Measurements from ENCODE around the gene SMPD1. TPM values are rescaled to one million over a fixed set of nuclear protein-coding genes. Genes with fewer than 3 reads are reported as not detected.

Gene SMPD1
- total RNA-seq (2014; rRNA removed; shearing (Covaris generic); ENCODE audit: low replicate concordance), result 13.0 and 14.9 TPM in 2 replicates

DNA sequence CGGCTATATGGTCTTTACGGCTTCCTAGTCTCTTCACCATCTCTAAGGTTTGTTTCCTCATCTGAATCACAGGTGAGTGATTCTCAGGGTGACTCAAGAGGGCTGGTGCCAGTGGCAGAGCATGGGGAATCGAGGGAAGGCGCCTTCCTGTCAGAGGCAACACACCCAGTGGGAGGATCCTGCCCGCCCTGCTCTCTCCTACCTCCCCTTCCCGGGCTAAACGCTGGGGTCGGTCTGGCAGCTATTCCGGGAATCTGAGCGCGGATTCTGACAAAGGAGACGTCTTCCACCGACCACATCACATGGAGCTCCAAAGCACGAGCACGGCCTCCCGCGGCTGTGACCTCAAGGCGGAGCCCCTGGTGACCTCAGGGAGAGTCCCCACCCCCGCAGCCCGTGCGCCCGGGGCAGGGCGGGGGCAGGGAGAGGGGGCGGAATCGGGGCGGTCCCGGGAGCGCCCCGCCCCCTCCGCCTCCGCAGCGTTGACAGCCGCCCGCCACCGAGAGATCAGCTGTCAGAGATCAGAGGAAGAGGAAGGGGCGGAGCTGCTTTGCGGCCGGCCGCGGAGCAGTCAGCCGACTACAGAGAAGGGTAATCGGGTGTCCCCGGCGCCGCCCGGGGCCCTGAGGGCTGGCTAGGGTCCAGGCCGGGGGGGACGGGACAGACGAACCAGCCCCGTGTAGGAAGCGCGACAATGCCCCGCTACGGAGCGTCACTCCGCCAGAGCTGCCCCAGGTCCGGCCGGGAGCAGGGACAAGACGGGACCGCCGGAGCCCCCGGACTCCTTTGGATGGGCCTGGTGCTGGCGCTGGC lies at the start of gene SMPD1:
Gene SMPD1, plus strand, starts transcription at position 570 of the 813 bp plus-strand sequence. Its CDS starts 125 bp downstream, at position 695.
- peak; percentile 97 for DNase-seq (ENCODE audit: low read depth)
- in situ Hi-C loops (cut with HindIII; ENCODE audit: low pct_unique_long_range_greater_than_20kb, low sequenced_read_pairs), result no loop called here

DNA sequence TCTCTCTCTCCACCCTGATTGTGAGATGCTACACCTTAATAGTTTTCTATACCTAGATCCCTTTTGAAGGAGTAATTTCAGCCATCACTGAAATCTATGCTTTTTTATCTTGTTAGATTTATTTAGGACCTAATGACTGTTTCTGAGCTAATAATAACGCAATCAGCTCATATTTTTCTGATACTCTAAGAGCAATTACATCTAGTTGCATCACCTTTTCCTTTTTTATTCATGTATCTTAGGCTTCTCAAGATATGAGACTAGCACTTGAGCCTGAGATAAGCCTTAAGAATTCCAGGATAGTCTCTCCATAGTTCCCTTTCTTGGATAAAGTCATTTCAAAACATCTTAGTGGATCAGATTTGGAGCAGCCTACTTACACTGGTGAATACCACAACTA lies 44.9 kb upstream of the SMPD1 start:
- no peak for DNase-seq (ENCODE audit: low read depth)
- in situ Hi-C loops (cut with HindIII; ENCODE audit: low pct_unique_long_range_greater_than_20kb, low sequenced_read_pairs), result no loop called here

DNA sequence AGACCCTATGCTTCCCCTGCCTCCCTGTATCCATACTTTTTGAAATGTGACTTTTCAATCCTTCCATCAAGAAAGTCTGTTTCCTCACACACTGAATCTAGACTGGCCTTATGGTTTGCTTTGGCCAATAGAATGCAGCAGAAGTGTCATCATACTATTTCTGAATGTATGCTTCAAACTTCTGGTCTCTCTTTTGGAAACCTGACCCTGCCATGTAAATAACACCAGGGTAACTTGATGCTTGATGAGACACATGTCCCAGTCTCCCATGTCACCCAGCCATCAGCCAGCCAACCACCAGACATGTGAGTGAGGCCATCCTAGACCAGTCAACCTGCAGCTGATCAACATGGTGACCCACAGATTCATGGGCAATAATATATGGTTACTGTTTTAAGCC lies 40.2 kb upstream of the SMPD1 start:
- in situ Hi-C loops (cut with HindIII; ENCODE audit: low pct_unique_long_range_greater_than_20kb, low sequenced_read_pairs), result no loop called here
- DNase-seq (ENCODE audit: low read depth), result no peak

DNA sequence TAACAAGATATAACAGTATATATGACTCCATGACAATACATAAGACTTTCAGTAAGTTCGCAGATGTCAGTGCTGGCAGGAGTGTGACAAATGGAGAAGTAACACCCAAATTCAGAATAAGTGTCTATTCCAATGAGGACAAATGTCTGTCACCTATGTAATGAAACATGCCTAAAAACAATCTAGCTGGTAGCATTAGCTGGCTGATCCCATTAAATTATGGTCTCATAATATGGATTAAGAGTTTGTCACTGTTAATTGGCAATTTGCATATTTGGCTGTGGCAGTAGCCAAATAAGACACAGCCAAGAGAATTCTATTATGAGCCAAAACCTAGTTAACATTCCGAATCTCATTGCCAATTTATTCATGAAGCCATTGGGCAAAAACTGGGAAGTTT lies 39.8 kb upstream of the SMPD1 start:
- in situ Hi-C loops (cut with HindIII; ENCODE audit: low pct_unique_long_range_greater_than_20kb, low sequenced_read_pairs), result no loop called here
- no peak for DNase-seq (ENCODE audit: low read depth)

DNA sequence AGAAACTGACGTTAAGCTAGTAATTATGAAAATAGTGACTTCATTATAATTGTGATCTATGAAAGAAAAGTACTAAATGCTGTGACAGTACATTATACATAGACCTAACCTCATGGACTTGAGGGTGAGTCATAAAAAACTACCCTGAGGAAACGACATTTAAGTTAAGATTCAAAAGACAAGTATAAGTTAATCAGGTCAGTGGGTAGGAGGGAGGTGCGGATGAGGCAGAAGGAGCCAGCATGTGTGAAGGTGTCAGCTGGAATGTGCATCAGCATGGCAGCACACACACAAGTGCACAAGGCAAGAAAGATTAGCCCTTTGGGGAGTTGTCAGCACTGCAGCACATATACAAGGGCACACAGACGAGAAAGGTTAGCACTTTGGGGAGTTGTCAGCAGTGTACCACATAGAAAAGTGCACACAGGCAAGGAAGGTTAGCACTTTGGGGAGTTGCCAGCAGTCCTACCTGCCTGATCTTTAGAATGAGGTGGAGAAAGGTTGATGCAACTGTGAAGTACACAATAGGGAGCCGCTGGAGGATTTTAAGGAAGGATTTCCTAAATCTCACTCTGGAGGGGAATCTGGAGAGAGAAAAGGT lies 38.4 kb upstream of the SMPD1 start:
- in situ Hi-C loops (cut with HindIII; ENCODE audit: low pct_unique_long_range_greater_than_20kb, low sequenced_read_pairs), result no loop called here
- no peak for DNase-seq (ENCODE audit: low read depth)

DNA sequence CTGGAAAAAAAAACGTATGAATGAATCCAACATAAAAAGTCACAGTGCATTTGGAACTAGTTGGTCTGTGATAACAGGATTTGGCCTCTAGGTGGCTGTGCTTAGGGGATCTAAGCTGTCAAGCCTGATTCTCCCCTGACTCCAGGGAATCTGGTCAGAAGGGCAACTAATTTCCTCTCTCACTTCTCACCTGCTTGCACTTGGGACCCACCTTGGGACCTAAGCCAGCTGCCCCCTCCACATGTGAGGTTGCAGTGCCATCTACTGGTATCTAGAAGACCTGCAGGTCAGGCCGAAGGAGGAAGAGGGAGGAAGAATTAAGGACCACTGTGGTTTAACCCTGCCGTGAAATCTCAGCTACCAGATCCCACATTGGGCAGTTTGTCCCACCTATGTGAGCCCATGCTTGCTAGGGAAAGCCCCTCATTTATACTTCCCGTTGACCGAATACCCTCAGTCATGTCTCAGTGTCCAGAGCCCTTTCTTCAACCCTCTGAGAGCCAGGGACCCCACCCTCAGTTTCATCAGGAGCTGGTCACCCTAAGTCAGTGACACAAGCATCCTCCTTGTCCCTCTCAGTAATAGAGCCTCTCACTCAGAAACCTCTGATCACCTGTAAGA lies 36.8 kb upstream of the SMPD1 start:
- in situ Hi-C loops (cut with HindIII; ENCODE audit: low pct_unique_long_range_greater_than_20kb, low sequenced_read_pairs), result no loop called here
- DNase-seq (ENCODE audit: low read depth), result peak; percentile 73

DNA sequence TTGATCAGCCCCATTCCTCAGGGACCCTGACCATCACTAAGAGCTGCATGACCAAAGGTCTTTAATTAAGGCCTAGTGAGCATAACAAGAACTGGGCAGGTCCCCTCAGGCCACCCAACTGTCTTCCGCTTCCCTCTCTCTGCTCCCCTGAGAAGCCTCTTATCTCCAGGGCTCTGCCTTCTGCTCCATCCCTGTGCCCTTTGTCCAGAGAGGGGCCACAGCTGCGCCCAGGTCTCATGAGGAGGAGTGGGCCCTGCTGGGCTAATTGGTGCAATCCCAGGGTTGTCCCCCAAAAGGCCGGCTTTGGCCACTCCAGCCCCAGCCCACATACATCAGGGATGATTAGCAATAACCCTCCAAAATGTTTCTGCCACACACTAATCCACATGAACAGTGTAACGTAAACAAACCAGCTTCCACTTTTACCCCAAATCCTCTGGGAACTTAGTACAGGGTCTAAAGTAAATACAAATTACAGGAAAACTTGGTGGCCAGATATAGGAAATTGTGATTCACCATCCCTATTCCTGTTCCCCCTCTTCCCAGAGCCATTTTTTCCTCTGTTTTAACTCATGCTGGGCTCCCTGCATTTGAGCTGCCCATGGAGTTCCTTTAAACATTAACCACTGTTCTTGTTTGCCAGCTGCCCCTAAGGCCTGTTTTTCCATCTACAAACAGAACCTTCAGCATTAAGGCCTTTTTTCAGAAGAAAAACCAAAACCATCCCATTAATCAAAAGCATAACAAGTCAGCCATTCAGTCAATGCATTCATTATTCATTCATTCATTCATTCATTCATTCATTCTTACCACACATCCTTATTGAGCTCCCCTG lies 35.4 kb upstream of the SMPD1 start:
- peak; percentile 23 for DNase-seq (ENCODE audit: low read depth)

DNA sequence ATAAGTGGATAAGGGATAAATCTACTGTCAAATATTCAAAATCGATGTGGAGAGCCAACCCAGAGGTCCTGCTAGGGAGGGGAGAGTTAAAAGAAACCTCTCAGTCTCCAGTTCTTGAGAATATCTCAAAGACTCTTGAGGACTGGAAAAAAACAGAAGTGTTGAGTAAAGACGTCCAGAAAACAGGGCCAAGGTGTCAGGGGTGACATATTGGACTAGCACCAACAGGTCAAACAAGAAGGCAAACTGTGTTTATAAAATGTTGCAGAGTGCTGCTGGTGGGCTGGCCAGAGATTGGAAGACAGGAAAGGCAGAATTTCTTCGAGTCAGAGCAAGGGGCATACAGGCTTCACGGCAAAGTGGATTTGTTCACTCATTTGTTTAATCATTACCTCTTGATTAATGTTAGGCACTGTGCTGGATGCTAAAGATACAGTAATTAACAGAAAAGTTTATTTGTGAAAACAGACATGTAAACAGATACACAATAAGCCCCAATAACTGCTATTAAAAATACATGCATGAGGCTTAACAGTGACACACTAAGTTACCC lies 33.7 kb upstream of the SMPD1 start:
- in situ Hi-C loops (cut with HindIII; ENCODE audit: low pct_unique_long_range_greater_than_20kb, low sequenced_read_pairs), result no loop called here
- peak; percentile 35 for DNase-seq (ENCODE audit: low read depth)

More for the DNA sequence above, 35.4 kb upstream of the SMPD1 start:
- in situ Hi-C loops (cut with HindIII; ENCODE audit: low pct_unique_long_range_greater_than_20kb, low sequenced_read_pairs), result no loop called here

DNA sequence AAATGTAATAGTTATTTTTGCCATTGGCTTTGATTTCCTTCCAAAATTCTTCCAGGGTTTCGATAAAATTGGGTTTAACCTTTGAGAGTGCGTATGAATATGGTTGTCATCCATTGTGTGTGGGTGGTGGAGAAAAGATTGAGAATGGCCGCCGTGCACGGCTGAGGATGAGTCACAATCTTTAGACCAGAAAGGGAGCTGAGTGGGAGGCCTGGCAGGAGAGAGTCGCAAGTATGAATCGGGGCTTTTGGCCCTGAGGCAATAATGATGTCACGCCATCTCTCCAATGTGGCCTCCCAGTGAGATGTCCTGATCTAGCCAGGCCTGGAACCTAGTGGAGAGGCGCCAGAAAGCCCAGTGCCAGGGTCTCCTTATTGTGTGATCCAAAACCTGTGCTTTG lies 33.1 kb upstream of the SMPD1 start:
- DNase-seq (ENCODE audit: low read depth), result peak; percentile 74
- in situ Hi-C loops (cut with HindIII; ENCODE audit: low pct_unique_long_range_greater_than_20kb, low sequenced_read_pairs), result no loop called here

DNA sequence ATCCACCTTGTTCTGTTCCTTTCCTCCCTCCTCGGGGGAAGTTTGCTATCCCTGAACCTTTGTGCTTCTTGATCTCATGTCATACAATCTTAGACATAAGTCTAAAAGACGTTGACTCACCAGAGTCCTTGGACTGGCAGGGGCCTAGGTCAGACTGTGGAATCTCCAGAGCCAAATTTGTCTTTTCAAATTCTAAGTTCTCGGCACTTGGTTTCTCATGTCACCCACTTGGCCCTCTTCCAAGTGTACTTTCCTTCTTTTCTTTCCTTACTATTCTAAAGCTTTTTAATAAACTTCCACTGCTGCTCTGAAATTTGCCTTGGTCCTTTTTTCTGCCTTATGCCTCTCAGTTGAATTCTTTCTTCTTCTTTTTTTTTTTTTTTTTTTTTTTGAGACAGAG lies 30.1 kb upstream of the SMPD1 start:
- in situ Hi-C loops (cut with HindIII; ENCODE audit: low pct_unique_long_range_greater_than_20kb, low sequenced_read_pairs), result no loop called here
- no peak for DNase-seq (ENCODE audit: low read depth)

DNA sequence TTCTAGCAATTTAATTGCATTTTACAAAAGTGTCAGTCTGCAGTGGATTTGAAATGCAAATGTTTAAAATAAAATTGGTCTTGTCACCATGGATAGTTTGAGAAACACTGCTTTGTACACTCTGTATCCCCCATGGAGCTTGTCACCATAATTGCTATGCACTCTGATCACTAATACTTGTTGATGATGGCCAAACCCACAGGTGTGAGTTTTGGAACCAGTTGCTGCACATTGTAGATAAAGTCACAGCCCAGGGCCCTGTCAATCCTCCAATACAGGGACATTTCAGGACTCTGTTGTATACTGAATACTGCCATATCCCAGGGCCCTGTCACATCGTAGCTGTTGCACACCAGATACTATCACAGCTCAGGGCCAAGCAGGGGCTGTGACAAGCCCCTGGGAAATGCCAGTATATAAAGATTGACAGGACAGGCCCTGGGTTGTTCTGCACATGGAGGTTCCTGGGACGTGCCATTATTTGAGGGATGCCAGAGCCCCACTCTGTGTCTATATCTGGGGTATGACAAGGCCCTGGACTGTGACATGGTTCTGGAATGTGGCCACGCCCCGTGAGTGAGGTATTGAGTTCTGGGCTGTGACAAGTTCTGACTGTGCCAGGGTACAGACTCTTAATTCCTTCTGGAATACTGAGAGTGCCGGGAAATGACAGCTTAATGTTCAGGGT lies 27.9 kb upstream of the SMPD1 start:
- DNase-seq (ENCODE audit: low read depth), result no peak
- in situ Hi-C loops (cut with HindIII; ENCODE audit: low pct_unique_long_range_greater_than_20kb, low sequenced_read_pairs), result no loop called here

DNA sequence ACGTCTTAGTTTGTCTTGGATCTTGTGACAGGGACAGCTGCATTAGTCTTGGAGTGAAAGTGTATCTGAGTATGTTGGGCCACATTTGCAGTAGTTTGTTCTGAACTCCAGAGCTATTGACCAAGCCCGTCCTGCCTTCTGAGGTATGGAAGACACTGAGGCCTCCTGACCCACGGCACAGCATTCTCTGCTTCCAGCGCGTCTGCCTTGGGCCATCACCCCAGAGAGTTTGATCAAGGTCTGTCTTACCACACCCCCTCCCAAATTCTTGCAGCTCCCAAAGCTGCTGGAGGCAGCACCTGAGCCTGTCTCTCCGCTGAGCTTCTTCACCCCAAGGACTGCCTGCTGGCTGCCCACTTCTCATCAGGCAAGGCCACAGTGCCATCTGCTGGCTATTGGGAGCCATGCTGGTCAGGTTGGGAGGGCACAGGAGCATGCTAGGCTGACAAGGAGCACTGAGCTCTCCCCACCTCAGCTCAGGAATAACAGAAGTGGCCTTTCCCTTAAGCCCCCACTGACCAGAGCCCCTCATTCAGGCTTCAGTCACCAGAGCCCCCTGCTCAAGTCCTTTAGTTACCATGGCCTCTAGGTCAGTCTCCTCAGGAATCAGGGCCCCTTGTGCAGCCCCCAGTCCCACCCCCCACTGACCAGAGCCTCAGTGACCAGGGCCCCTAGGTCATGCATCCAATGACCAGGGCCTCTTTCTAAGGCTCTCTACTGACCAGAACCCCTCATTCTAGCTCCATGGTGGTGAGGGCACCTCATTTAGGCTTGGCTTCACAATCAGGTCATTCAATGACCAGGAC lies 27.2 kb upstream of the SMPD1 start:
- in situ Hi-C loops (cut with HindIII; ENCODE audit: low pct_unique_long_range_greater_than_20kb, low sequenced_read_pairs), result no loop called here
- peak; percentile 56 for DNase-seq (ENCODE audit: low read depth)

DNA sequence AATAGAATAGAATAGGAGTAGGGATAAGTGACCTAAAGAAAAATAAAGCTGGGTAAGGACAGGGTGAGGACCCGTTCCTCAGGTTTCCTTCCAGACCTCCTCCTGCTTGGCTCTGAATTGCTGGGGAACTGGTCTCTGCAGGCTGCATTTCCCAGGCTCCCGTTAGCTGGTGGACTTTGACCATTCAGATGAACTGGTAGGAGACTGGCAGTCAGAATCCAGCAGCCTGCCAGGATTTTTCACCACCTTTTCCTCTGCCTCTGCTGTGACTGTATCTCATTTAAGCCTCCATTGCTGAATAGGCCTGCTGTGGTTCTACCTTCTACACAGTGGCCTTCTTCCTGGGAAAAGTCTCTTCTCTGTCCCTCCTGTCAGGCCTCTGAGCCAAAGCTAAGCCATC lies 24.6 kb upstream of the SMPD1 start:
- DNase-seq (ENCODE audit: low read depth), result no peak
- in situ Hi-C loops (cut with HindIII; ENCODE audit: low pct_unique_long_range_greater_than_20kb, low sequenced_read_pairs), result no loop called here

DNA sequence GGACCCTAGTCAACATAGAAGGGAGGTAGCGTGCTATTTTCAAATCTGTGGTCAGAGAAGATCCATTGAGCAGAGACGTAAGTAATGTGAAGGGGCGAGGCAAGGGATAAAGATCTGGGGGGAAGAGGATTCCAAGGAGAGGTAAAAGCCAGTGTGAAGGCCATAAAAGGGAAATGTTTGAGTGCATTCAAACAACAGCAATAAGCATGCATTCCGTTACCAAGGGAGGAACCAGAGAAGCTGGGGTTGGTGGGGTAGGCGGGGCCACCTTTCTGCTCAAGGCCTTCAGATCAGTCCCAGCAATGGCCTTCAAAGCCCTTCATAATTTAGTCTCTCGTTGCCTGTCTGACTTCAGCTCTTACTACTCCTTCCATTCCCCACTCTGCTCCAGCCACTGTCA lies 18.4 kb upstream of the SMPD1 start:
- in situ Hi-C loops (cut with HindIII; ENCODE audit: low pct_unique_long_range_greater_than_20kb, low sequenced_read_pairs), result no loop called here

DNA sequence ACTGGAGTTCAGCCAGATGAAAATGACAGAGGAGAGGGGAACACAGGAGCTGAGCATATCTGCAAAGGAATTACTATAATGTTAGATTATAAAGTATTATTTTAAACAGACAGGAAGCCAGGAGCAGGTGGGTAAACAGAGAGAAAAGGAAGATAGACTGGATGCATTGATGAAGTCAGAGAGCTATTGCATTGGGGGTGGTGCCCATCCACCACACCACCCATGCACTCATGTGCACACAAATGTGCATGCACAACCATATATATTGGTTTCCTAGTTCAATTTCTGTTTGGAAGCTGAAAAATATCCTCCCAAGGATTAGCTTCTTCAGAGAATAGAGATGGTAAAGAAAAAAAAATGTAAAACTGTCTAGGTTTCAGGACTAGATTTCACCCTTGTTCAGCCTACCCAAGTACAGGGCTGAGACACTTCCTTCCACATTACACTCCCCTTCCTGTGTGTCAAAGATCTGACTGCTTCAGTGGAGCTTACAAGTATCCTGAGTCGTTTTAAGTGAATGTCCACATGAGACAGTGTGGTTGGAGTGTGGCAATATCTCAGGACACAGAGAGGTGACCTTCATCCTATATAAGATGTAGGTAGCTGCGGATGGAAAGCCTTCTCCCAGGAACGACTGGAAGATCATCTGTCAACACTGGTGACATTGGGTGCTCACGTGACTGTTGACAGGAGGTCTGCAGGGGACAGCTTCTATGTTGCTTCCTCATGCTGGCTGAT lies 12.2 kb upstream of the SMPD1 start:
- in situ Hi-C loops (cut with HindIII; ENCODE audit: low pct_unique_long_range_greater_than_20kb, low sequenced_read_pairs), result no loop called here
- DNase-seq (ENCODE audit: low read depth), result no peak

More for the DNA sequence above, 18.4 kb upstream of the SMPD1 start:
- DNase-seq (ENCODE audit: low read depth), result no peak

DNA sequence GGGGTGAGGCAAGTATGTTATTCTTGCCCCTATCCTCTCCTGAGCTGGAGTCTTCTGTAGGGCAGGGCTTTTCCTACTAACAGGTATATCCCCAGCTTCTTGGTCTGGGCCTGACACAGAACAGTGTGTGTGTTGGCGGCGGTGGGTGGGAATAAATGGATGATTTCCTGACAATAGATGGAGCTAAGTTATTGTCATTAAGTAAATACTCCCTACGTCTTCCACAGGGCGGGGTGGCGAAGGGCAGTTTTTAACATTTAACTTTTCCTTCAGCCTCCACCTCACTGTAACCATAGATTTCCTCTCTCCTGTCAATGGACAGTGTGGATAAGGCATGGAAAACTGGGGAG lies 11.7 kb upstream of the SMPD1 start:
- in situ Hi-C loops (cut with HindIII; ENCODE audit: low pct_unique_long_range_greater_than_20kb, low sequenced_read_pairs), result no loop called here
- no peak for DNase-seq (ENCODE audit: low read depth)

All from Caki2 (cell line).